Measurements from ENCODE around the gene RFTN1.

Gene RFTN1

GRCh38 chr3:16295298-16295890 is 218.1 kb downstream of the RFTN1 start:
- DNase-seq, result no peak

- DNase-seq, result no peak
Measured at GRCh38 chr3:16294844-16295243, 218.7 kb downstream of the RFTN1 start.

GRCh38 chr3:16290827-16291196 is 222.7 kb downstream of the RFTN1 start:
- no peak for DNase-seq

GRCh38 chr3:16290007-16290826 is 223.3 kb downstream of the RFTN1 start:
- DNase-seq, result no peak

GRCh38 chr3:16289144-16289889 is 224.2 kb downstream of the RFTN1 start:
- DNase-seq, result no peak

GRCh38 chr3:16288664-16289063 is 224.8 kb downstream of the RFTN1 start:
- DNase-seq, result no peak

GRCh38 chr3:16286751-16287543 is 226.6 kb downstream of the RFTN1 start:
- DNase-seq, result no peak

GRCh38 chr3:16286161-16286560 is 227.3 kb downstream of the RFTN1 start:
- no peak for DNase-seq

- no peak for DNase-seq
Measured at GRCh38 chr3:16284633-16285032, 228.9 kb downstream of the RFTN1 start.

GRCh38 chr3:16280671-16281070 is 232.8 kb downstream of the RFTN1 start:
- DNase-seq, result no peak

- DNase-seq, result no peak
Measured at GRCh38 chr3:16279010-16279801, 234.3 kb downstream of the RFTN1 start.

GRCh38 chr3:16277471-16277870 is 236.0 kb downstream of the RFTN1 start:
- DNase-seq, result no peak

- DNase-seq, result no peak
Measured at GRCh38 chr3:16273867-16274266, 239.6 kb downstream of the RFTN1 start.

- no peak for DNase-seq
Measured at GRCh38 chr3:16272588-16272987, 240.9 kb downstream of the RFTN1 start.

- DNase-seq, result no peak
Measured at GRCh38 chr3:16270855-16271254, 242.6 kb downstream of the RFTN1 start.

- DNase-seq, result no peak
Measured at GRCh38 chr3:16266714-16267113, 246.8 kb downstream of the RFTN1 start.
